Lung (tissue), 12 donors: ENCODE results near the gene SKOR1. TPM values are rescaled to one million over a fixed set of nuclear protein-coding genes. Genes with fewer than 3 reads are reported as not detected.

Source experiments
- ATAC-seq: fragments of 200-7000 bp; cut with Tn5 transposase; one replicate; pipeline ENCODE4 v1.9.1; 2020; ENCODE audit warnings: moderate number of reproducible peaks; ENCODE audit not compliant: insufficient read depth, low FRiP score
- DNase-seq, 3 donors: peaks; one replicate each; pipeline ENCODE4 v3.0.0-alpha.2; 2013 to 2017
- H3K27ac ChIP-seq, 2 donors: one replicate each; pipeline ENCODE4 v1.5.1; 2013; ENCODE audit warnings: mild to moderate bottlenecking in 2 of 2, moderate library complexity in 2 of 2, control low read depth in 1 of 2, inconsistent platforms in 1 of 2, low read depth in 1 of 2, low read length in 1 of 2
- H3K27me3 ChIP-seq, 3 donors: one replicate each; pipeline ENCODE4 v1.5.1; 2013; ENCODE audit warnings: low read length in 2 of 3; ENCODE audit not compliant: control insufficient read depth in 3 of 3, insufficient read depth in 3 of 3
- H3K36me3 ChIP-seq, 4 donors: one replicate each; pipeline ENCODE4 v1.5.1; 2013; ENCODE audit warnings: low read length in 4 of 4, mild to moderate bottlenecking in 1 of 4, moderate library complexity in 1 of 4; ENCODE audit not compliant: control insufficient read depth in 4 of 4, insufficient read depth in 4 of 4
- H3K4me1 ChIP-seq, 5 donors: one replicate each; pipeline ENCODE4 v1.5.1; 2013; ENCODE audit warnings: low read length in 5 of 5, mild to moderate bottlenecking in 2 of 5, moderate library complexity in 1 of 5; ENCODE audit not compliant: control insufficient read depth in 5 of 5, insufficient read depth in 5 of 5
- H3K4me3 ChIP-seq: one replicate; pipeline ENCODE4 v1.5.1; 2013; ENCODE audit warnings: mild to moderate bottlenecking, control low read depth, moderate library complexity
- H3K9ac ChIP-seq, 2 donors: one replicate each; pipeline ENCODE4 v1.5.1; 2013; ENCODE audit warnings: low read length in 2 of 2, control low read depth in 1 of 2; ENCODE audit not compliant: insufficient read depth in 1 of 2
- H3K9me3 ChIP-seq, 4 donors: one replicate each; pipeline ENCODE4 v1.5.1; 2013; ENCODE audit warnings: low read length in 3 of 4, mild to moderate bottlenecking in 1 of 4, moderate library complexity in 1 of 4; ENCODE audit not compliant: control insufficient read depth in 4 of 4, insufficient read depth in 3 of 4
- WGBS, 2 donors: extraction: QIAGEN DNeasy Blood & Tissue Kit; methylation state at CpG; one replicate each; pipeline ENCODE4 v1.1.7; 2013; 5-methylcytosine and 5-hydroxymethylcytosine counted together
- polyA plus RNA-seq, 2 donors: library from polyadenylated mRNA; stranded (reverse); fragments of 200-250 nt; gene quantifications; one replicate each; pipeline ENCODE4 v1.2.1, GENCODE V29; 2013
- total RNA-seq, 2 donors: library from RNA; depleted of rRNA in 1 of 2; stranded (reverse); fragments of >200 nt in 1 of 2; gene quantifications; one replicate each; pipeline ENCODE4 v1.2.1, GENCODE V29; 2014 to 2021
- TF ChIP-seq, protein P1 (sequence below): IDR thresholded peaks from 2 replicates; pipeline ENCODE4 v1.5.1; 2012; ENCODE audit warnings: mild to moderate bottlenecking; ENCODE audit errors: control extremely low read depth, extremely low read depth
- donor health status: control.
- donor health status: control.
- donor health status: Bipolar disorder and iron deficiency.
- donor health status: healthy.
- donor health status: DM: yes; HTN: yes; CAD: no.

The SKOR1 gene
- total and polyA plus RNA-seq, 4 donors = 0.17 to 0.46 (median 0.31) TPM

DNA sequence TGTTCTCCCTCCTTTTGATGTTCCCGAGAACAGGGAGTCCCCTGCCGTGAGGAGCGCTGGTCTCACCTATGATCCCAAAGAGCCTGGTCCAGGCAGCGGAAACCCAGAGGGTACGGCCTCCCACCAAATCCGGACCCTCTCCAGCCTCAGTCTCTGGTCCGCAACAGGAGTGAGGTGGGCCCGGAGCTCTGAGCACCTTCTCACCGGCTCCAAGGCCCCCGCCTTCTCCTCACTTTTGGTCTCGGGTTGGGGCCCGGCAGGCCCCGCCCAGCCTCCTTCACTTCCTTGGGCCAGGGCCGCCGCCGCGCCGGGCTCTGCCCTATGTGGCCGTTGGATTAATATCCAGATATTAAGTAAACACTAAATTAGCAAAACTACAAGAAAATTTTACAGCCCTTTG lies 5.7 kb upstream of the SKOR1 start:
- 11 to 17% methylated on average over 19 of the region's 19 CpGs for WGBS, 2 donors
- TF ChIP-seq, protein P1, sequence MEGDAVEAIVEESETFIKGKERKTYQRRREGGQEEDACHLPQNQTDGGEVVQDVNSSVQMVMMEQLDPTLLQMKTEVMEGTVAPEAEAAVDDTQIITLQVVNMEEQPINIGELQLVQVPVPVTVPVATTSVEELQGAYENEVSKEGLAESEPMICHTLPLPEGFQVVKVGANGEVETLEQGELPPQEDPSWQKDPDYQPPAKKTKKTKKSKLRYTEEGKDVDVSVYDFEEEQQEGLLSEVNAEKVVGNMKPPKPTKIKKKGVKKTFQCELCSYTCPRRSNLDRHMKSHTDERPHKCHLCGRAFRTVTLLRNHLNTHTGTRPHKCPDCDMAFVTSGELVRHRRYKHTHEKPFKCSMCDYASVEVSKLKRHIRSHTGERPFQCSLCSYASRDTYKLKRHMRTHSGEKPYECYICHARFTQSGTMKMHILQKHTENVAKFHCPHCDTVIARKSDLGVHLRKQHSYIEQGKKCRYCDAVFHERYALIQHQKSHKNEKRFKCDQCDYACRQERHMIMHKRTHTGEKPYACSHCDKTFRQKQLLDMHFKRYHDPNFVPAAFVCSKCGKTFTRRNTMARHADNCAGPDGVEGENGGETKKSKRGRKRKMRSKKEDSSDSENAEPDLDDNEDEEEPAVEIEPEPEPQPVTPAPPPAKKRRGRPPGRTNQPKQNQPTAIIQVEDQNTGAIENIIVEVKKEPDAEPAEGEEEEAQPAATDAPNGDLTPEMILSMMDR = no peak
- H3K27me3 ChIP-seq = peaks cover 31 to 66% (median 60%) of the 10 kb centered on the region in 3 donors
- ATAC-seq = no peak
- H3K36me3 ChIP-seq = no peaks in the 10 kb centered on the region
- H3K4me3 ChIP-seq = no peak overlapping the region
- no peak for DNase-seq
- no peak overlapping the region for H3K9ac ChIP-seq
- no peak overlapping the region for H3K27ac ChIP-seq
- H3K9me3 ChIP-seq = peaks cover 0 to 19% (median 0%) of the 10 kb centered on the region in 4 donors
- H3K4me1 ChIP-seq = peaks cover 0 to 20% (median 7%) of the 10 kb centered on the region in 5 donors

DNA sequence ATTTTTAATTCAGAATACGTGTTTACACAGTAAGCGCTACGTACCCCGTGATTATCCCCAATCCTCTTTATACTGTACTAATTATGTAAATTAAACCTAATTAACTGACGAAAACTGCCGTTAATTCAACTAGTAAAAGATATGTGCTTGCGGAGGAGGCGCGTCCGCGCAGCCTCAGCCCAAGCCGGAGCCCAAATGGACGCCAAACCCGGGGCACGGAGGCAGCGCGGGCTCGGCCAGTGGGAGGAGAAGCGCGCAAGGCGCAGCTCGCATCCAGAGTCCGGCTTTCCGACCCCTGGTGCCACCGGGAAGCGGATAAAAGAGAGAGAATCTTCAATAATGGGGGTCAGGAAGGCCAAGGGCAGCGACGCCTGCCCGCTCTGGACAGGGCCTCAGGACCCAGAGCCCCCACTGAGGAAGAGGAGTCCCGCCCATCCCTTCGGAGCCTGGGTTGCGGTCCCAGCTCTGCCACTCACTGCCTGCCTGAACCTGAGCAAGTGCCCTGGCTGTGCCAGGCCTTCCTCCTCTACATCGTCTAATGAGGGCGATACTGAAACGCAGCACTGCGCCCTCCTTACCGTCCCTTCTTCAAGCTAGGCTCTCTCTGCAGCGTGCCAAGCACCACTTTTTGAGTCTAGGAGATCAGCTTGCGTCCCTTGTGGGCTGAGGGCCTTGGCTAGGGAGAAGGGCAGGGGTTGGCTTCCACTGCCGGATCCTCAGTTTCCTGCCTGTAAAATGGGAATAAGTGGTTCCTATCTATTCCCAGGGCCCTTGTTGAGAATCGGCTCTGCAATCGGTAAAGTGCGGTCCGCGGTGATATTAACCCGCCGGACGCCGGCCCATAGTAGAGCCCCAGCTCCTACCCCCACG lies 5.0 kb upstream of the SKOR1 start:
- 13% methylated on average over 49 to 50 of the region's 50 CpGs for WGBS, 2 donors
- H3K4me1 ChIP-seq = peaks cover 0 to 25% (median 7%) of the 10 kb centered on the region in 5 donors
- H3K27me3 ChIP-seq = peaks cover 36 to 73% (median 65%) of the 10 kb centered on the region in 3 donors
- H3K4me3 ChIP-seq = no peak overlapping the region
- ATAC-seq (no peak), DNase-seq (no peak)
- H3K36me3 ChIP-seq = no peaks in the 10 kb centered on the region
- H3K9ac ChIP-seq = no peak overlapping the region
- TF ChIP-seq, protein P1 = no peak
- peaks cover 0 to 14% (median 0%) of the 10 kb centered on the region in 4 donors for H3K9me3 ChIP-seq
- no peak overlapping the region for H3K27ac ChIP-seq

DNA sequence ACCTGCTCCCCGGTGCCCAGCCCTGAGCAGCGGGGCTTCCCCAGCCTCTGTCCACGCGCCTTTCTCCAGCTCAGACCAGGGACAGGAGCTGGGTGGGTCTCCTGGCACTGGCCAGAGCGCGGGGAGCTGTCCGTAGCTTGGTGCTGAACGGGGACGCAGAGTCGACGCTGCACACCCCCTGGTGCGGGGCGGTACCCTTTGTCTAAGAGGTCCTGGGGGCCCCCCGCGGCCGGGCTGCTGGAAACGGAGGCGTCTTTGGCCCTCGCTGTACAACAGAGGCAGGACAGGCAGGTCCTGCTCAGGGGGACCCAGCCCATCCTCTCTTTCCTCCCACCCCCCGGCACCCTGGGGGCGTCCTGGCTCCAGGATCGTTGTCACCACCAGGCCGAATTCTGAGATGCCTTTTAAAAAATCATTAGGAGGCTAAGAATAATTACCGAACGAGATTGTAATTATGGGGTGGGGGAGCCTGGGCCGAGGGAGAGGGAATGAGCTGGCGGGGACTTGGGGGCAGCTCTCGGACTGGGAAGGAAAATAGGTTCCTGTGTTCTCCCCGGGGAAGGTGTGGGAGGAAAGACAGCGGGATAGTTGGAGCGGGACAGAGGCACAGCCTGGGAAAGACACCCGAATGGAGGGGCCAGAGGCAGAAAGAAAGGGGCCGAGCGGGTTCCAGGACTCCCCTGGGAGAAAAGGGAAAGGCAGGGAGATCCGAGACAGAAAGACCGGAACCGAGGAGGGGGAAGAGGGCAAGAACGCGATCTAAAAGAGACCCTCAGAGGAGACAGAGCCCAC lies 4.1 kb upstream of the SKOR1 start:
- Histone ChIP-seq H3K27me3 (peaks cover 36 to 82% (median 69%) of the 10 kb centered on the region in 3 donors), H3K4me1 (peaks cover 0 to 33% (median 8%) of the 10 kb centered on the region in 5 donors), H3K27ac (no peak overlapping the region), H3K4me3 (no peak overlapping the region), H3K9me3 (peaks cover 0 to 13% (median 0%) of the 10 kb centered on the region in 4 donors), H3K36me3 (no peaks in the 10 kb centered on the region), H3K9ac (no peak overlapping the region)
- 5 to 6% methylated on average over 37 to 39 of the region's 39 CpGs for WGBS, 2 donors
- no peak for ATAC-seq
- TF ChIP-seq, protein P1 = no peak
- peak; percentile 81 to 85 (median 84) for DNase-seq
